ENCODE data around the gene TCIRG1. TPM values are rescaled to one million over a fixed set of nuclear protein-coding genes. Genes with fewer than 3 reads are reported as not detected.
"Not testable (repeated sequence)": the region's sequence is repeated elsewhere in the genome, so short reads cannot be mapped to it uniquely, and the experiment has no call there.

Gene TCIRG1
- total RNA-seq, 4 donors from 2014 or later, result 19.4 to 50.9 (median 41.2) TPM

DNA sequence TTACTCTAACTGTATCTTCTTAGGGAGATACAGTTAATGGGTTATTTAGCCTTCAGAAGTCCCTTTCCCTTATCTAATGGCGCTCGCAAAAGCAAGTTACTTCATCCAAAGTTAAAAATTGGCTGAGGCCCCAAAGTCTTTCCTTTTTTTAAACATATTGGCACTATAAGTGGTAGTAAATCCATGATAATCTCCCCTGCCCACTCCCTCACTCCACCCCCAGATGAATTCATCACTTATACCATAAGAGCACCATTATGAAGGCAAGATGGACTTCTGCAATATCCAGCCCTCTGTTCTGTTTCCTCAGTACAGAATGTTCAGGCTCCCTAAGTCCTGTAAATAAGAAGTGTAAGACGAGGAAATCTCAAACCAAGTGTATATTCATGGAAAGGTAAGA lies 44.7 kb downstream of the TCIRG1 start:
- WGBS, result 98% methylated on average over 3 of the region's 3 CpGs
- no peaks in the 10 kb centered on the region for H3K4me1 ChIP-seq
- no peak for DNase-seq (ENCODE audit: low spot score in 2 of 2)
- TF ChIP-seq EP300 (IDR thresholded peaks at IDR 0.05) (no peak), POLR2AphosphoS5 (IDR thresholded peaks at IDR 0.05) (no peak), POLR2A (IDR thresholded peaks at IDR 0.05) (no peak)
- TF ChIP-seq, protein P1, sequence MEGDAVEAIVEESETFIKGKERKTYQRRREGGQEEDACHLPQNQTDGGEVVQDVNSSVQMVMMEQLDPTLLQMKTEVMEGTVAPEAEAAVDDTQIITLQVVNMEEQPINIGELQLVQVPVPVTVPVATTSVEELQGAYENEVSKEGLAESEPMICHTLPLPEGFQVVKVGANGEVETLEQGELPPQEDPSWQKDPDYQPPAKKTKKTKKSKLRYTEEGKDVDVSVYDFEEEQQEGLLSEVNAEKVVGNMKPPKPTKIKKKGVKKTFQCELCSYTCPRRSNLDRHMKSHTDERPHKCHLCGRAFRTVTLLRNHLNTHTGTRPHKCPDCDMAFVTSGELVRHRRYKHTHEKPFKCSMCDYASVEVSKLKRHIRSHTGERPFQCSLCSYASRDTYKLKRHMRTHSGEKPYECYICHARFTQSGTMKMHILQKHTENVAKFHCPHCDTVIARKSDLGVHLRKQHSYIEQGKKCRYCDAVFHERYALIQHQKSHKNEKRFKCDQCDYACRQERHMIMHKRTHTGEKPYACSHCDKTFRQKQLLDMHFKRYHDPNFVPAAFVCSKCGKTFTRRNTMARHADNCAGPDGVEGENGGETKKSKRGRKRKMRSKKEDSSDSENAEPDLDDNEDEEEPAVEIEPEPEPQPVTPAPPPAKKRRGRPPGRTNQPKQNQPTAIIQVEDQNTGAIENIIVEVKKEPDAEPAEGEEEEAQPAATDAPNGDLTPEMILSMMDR (IDR thresholded peaks at IDR 0.05), result no peak
- no peaks in the 10 kb centered on the region for H3K27me3 ChIP-seq
- peaks cover 5% of the 10 kb centered on the region for H3K36me3 ChIP-seq
- no peak overlapping the region for H3K4me3 ChIP-seq
- no peak overlapping the region for H3K27ac ChIP-seq
- H3K9me3 ChIP-seq, result no peaks in the 10 kb centered on the region

DNA sequence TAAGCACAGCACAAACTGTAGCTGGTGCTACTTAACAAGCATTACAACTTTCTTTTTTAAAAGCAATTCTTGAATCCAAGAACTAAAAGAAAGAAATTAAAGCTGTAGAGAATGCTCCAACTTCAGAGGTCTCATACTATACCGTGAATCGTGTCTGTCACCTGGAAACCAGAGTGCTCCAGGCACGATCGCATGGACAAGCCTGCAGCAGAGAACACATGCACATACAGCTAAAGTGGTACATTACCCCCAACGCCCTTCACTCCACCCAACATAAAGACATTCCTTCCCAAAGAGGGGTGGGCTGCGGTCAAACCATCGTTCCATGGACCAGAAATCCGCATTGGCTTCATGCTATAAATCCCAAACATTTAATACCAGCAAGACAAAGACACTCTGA lies 50.9 kb downstream of the TCIRG1 start:
- TF ChIP-seq POLR2AphosphoS5 (IDR thresholded peaks at IDR 0.05) (no peak), EP300 (IDR thresholded peaks at IDR 0.05) (no peak), POLR2A (IDR thresholded peaks at IDR 0.05) (no peak)
- TF ChIP-seq, protein P1 (IDR thresholded peaks at IDR 0.05), result no peak
- H3K4me1 ChIP-seq, result no peaks in the 10 kb centered on the region
- no peaks in the 10 kb centered on the region for H3K9me3 ChIP-seq
- no peaks in the 10 kb centered on the region for H3K27me3 ChIP-seq
- DNase-seq (ENCODE audit: low spot score in 2 of 2), result no peak
- H3K36me3 ChIP-seq, result no peaks in the 10 kb centered on the region
- WGBS, result 90% methylated on average over 8 of the region's 8 CpGs
- no peak overlapping the region for H3K27ac ChIP-seq
- no peak overlapping the region for H3K4me3 ChIP-seq

GRCh38 chr11:68090287-68090686 lies 51.5 kb downstream of the TCIRG1 start:
- H3K9me3 ChIP-seq, result no peaks in the 10 kb centered on the region
- DNase-seq (ENCODE audit: low spot score in 2 of 2), result no peak
- no peaks in the 10 kb centered on the region for H3K27me3 ChIP-seq
- no peak overlapping the region for H3K27ac ChIP-seq
- no peaks in the 10 kb centered on the region for H3K4me1 ChIP-seq
- H3K4me3 ChIP-seq, result no peak overlapping the region
- H3K36me3 ChIP-seq, result no peaks in the 10 kb centered on the region
- TF ChIP-seq, protein P1 (IDR thresholded peaks at IDR 0.05), result no peak
- TF ChIP-seq POLR2A (IDR thresholded peaks at IDR 0.05), result no peak
- TF ChIP-seq EP300 (IDR thresholded peaks at IDR 0.05), result no peak
- TF ChIP-seq POLR2AphosphoS5 (IDR thresholded peaks at IDR 0.05), result no peak
- 72% methylated on average over 1 of the region's 1 CpG for WGBS

DNA sequence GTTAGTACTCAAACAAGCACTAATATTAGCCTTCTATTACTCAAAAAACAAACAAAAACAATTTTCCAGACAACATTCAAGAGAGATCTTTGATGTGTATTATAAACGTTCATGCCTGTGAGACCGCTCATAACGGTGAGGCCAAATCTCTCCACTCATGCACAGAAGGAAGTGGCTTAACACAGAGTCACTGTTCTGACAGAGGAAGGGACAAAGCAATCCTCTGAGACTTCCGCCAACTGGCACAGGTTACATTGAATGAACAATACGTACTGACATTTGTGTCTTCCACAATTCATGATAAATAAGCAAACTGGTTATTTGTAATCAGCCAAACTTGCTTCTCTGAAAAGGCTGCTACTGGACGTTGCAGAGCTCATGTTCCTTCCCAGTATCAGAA lies 51.9 kb downstream of the TCIRG1 start:
- WGBS, result 64% methylated on average over 6 of the region's 6 CpGs
- Histone ChIP-seq H3K4me3 (no peak overlapping the region), H3K27ac (no peak overlapping the region), H3K9me3 (no peaks in the 10 kb centered on the region), H3K4me1 (no peaks in the 10 kb centered on the region), H3K36me3 (no peaks in the 10 kb centered on the region), H3K27me3 (no peaks in the 10 kb centered on the region)
- no peak for DNase-seq (ENCODE audit: low spot score in 2 of 2)
- TF ChIP-seq, protein P1 (IDR thresholded peaks at IDR 0.05), result no peak
- TF ChIP-seq EP300 (IDR thresholded peaks at IDR 0.05) (no peak), POLR2A (IDR thresholded peaks at IDR 0.05) (no peak), POLR2AphosphoS5 (IDR thresholded peaks at IDR 0.05) (no peak)

DNA sequence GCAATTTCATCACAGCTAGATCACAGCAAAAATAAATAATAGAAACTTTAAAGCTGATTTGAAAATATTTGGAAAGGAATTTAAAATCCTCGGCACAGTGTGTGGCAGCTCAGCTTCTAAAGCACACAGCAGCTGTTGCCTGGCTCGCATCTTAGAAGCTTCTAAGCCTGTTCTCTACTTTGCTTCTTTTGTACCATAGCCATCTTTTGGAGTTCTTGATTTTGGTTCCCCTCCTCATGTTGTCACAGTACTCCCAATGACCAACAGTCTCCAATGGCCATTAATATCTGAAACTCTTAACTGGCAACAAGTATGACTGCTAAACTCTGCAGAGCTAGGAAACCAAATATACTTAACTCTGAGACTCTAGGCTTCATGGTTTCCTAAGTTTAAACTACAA lies 53.6 kb downstream of the TCIRG1 start:
- no peak for TF ChIP-seq POLR2AphosphoS5 (IDR thresholded peaks at IDR 0.05)
- no peak for TF ChIP-seq POLR2A (IDR thresholded peaks at IDR 0.05)
- TF ChIP-seq, protein P1 (IDR thresholded peaks at IDR 0.05), result no peak
- TF ChIP-seq EP300 (IDR thresholded peaks at IDR 0.05), result no peak
- Histone ChIP-seq H3K27me3 (no peaks in the 10 kb centered on the region), H3K9me3 (no peaks in the 10 kb centered on the region), H3K4me3 (no peak overlapping the region), H3K36me3 (no peaks in the 10 kb centered on the region), H3K27ac (no peak overlapping the region), H3K4me1 (no peaks in the 10 kb centered on the region)
- no peak for DNase-seq (ENCODE audit: low spot score in 2 of 2)
- 91% methylated on average over 2 of the region's 2 CpGs for WGBS

DNA sequence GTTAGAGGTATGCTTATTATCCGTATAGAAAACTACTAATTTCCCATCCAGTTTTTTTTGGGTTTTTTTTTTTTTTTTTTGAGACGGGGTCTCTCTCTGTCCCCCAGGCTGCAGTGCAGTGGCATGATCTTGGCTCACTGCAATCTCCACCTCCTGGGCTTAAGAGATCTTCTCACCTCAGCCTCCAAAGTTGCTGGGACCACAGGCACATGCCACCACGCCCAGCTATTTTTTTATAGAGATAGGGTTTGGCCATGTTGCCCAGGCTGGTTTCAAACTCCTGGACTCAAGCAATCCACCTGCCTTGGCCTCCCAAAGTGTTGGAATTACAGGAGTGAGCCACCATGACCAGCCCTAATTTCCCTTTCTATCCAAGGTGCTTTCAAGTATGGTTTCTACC lies 54.1 kb downstream of the TCIRG1 start:
- H3K9me3 ChIP-seq; H3K27me3 ChIP-seq; H3K4me3 ChIP-seq; H3K36me3 ChIP-seq; DNase-seq (ENCODE audit: low spot score in 2 of 2); H3K4me1 ChIP-seq; H3K27ac ChIP-seq: not testable (repeated sequence)
- 92% methylated on average over 3 of the region's 3 CpGs for WGBS

All from suprapubic skin (tissue), 4 donors.